Lower leg skin (tissue), 4 donors: Measurements from ENCODE around the gene DAGLA. TPM values are rescaled to one million over a fixed set of nuclear protein-coding genes. Genes with fewer than 3 reads are reported as not detected.

ENCODE experiments used
- DNase-seq, 2 donors: peaks; one replicate each; pipeline ENCODE4 v3.0.0-alpha.2; 2019; ENCODE audit warnings: low spot score in 2 of 2
- H3K4me3 ChIP-seq: fragments of 200-600 bp; sonication (generic); 2 replicates; pipeline ENCODE4 v1.5.1; 2017; ENCODE audit warnings: mild to moderate bottlenecking, low read depth; ENCODE audit not compliant: poor library complexity, severe bottlenecking
- POLR2A ChIP-seq, 2 donors: fragments of 450-650 bp; IDR thresholded peaks; one replicate each; pipeline ENCODE4 v1.6.1; 2016 to 2017; ENCODE audit warnings: antibody characterized with exemption in 2 of 2, mild to moderate bottlenecking in 1 of 2, moderate library complexity in 1 of 2
- WGBS, 2 donors: methylation state at CpG; one replicate each; pipeline ENCODE4 v1.1.5; 2018; 5-methylcytosine and 5-hydroxymethylcytosine counted together
- intact Hi-C: fragments of 100-400 bp; cut with DNase I; formaldehyde crosslinking; loops from one replicate; pipeline ENCODE4 v1.15.0; 2023; ENCODE audit warnings: low total_unique reads
- total RNA-seq, 4 donors: library from RNA; depleted of rRNA; stranded (reverse); fragments of >200 nt; gene quantifications; one replicate each; pipeline ENCODE4 v1.1.0, GENCODE V29; 2016
- TF ChIP-seq, protein P1 (sequence below), 3 donors: fragments of 450-650 bp; IDR thresholded peaks; one replicate each; pipeline ENCODE4 v1.5.1; 2016; ENCODE audit warnings: antibody characterized with exemption in 3 of 3, mild to moderate bottlenecking in 3 of 3, moderate library complexity in 2 of 3

The DAGLA gene
- total RNA-seq, 4 donors from 2014 or later: 0.23 to 1.8 (median 0.79) TPM

DNA sequence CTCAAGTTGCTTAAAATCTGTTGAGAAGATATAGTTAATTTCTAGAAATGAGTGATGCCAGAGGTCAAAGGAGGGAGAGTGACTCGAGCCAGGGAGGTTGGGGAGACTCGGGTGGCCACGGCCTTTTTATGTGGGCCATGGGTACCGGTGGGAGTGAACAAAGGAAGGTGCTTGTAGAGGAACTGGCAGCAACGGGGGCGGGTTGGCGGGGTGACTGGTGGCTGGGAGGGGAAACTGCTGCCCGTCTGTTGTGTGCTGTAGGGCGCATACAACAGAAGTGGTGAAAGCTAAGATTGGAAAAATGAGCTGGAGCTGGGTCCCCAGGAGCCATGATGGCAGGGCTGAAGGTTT lies 5.4 kb downstream of the DAGLA start:
- DNase-seq: no peak
- 70 to 77% methylated on average over 9 of the region's 9 CpGs for WGBS, 2 donors
- intact Hi-C loops: no loop called here
- TF ChIP-seq POLR2A (IDR thresholded peaks at IDR 0.05): no peak
- TF ChIP-seq, protein P1, sequence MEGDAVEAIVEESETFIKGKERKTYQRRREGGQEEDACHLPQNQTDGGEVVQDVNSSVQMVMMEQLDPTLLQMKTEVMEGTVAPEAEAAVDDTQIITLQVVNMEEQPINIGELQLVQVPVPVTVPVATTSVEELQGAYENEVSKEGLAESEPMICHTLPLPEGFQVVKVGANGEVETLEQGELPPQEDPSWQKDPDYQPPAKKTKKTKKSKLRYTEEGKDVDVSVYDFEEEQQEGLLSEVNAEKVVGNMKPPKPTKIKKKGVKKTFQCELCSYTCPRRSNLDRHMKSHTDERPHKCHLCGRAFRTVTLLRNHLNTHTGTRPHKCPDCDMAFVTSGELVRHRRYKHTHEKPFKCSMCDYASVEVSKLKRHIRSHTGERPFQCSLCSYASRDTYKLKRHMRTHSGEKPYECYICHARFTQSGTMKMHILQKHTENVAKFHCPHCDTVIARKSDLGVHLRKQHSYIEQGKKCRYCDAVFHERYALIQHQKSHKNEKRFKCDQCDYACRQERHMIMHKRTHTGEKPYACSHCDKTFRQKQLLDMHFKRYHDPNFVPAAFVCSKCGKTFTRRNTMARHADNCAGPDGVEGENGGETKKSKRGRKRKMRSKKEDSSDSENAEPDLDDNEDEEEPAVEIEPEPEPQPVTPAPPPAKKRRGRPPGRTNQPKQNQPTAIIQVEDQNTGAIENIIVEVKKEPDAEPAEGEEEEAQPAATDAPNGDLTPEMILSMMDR (IDR thresholded peaks at IDR 0.05): no peak
- H3K4me3 ChIP-seq: no peak overlapping the region

DNA sequence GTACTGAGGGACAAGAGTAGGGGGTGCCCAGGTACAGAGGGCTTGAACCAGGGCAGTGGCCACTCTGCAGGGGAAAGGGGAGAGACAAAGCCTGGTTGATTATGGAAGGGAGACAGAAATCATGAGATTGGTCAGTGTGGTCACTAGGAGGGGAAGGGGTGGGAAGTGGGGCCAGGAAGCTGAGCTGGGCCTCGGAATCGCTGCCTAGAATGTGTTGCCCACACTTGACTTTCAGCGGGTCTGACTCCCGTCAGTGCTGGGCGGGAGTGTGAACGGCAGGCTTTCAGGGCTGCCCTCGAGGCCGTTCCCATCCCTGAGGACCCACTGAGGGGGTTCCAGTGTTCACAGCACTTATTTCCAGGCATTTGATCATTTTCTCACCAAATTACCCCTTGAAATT lies 5.9 kb downstream of the DAGLA start:
- intact Hi-C loops: no loop called here
- WGBS, 2 donors: 88% methylated on average over 8 of the region's 8 CpGs
- H3K4me3 ChIP-seq: no peak overlapping the region
- DNase-seq: no peak
- TF ChIP-seq, protein P1 (IDR thresholded peaks at IDR 0.05): no peak
- TF ChIP-seq POLR2A (IDR thresholded peaks at IDR 0.05): no peak

- intact Hi-C loops: no loop called here
- TF ChIP-seq, protein P1 (IDR thresholded peaks at IDR 0.05): no peak
- no peak for TF ChIP-seq POLR2A (IDR thresholded peaks at IDR 0.05)
- H3K4me3 ChIP-seq: no peak overlapping the region
- 87 to 93% methylated on average over 8 of the region's 8 CpGs for WGBS, 2 donors
- DNase-seq: no peak
Observed at GRCh38 chr11:61686469-61686868, 6.3 kb downstream of the DAGLA start.

GRCh38 chr11:61687420-61687819 lies 7.2 kb downstream of the DAGLA start:
- WGBS, 2 donors: 96 to 97% methylated on average over 11 of the region's 11 CpGs
- H3K4me3 ChIP-seq: no peak overlapping the region
- no peak for DNase-seq
- intact Hi-C loops: no loop called here
- no peak for TF ChIP-seq POLR2A (IDR thresholded peaks at IDR 0.05)
- TF ChIP-seq, protein P1 (IDR thresholded peaks at IDR 0.05): no peak

DNA sequence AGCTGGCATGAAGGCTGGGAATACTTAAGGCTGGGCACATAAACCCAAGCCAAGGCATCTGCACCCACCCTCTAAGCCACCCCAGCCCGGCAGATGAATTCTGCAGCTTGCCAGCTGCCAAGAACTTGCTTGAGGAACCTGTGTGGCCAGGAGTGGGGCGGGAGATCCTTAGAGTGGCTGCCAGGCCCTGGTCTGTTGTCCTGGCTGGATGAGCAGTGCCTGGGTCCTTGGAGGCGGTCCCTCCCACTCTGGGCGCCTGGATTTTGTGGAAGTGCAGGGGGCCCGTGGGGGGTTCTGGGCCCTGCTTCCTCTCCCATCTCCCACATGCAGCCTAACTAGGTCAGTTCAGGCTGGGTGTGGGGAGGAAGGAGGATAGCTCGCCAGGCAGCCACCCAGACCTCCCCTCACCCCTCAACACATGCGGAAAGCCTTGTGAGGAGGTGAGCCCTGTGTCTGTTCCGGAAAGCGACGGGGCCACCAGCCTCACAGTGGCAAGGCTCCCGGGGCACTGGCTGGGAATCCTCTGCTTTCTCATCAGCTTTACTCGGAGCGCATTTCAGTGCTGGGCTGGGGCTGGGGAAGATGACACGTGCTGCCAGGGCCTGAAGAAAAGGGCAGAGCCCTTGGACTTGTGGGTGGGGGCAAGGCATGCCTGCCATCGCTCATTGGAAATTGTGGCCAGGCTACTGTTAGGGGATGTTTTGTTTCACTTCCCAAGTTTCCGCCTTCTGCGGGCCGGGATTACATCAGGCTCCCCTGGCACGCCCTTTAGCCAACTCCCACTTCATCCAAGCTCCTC lies 8.4 kb downstream of the DAGLA start:
- DNase-seq: peak; percentile 79 to 95
- TF ChIP-seq, protein P1 (IDR thresholded peaks at IDR 0.05): no peak
- no peak for TF ChIP-seq POLR2A (IDR thresholded peaks at IDR 0.05)
- 21 to 24% methylated on average over 18 to 19 of the region's 19 CpGs for WGBS, 2 donors
- intact Hi-C loops: no loop called here
- H3K4me3 ChIP-seq: no peak overlapping the region

GRCh38 chr11:61689164-61689496 lies 8.9 kb downstream of the DAGLA start:
- intact Hi-C loops: no loop called here
- H3K4me3 ChIP-seq: no peak overlapping the region
- 29 to 57% methylated on average over 3 of the region's 3 CpGs for WGBS, 2 donors
- no peak for TF ChIP-seq POLR2A (IDR thresholded peaks at IDR 0.05)
- TF ChIP-seq, protein P1 (IDR thresholded peaks at IDR 0.05): no peak
- no peak for DNase-seq
